PC-3 (cell line): Measurements from ENCODE around the gene C16orf86. TPM values are rescaled to one million over a fixed set of nuclear protein-coding genes. Genes with fewer than 3 reads are reported as not detected.

Experiments
- ATAC-seq: fragments of 200-7000 bp; cut with Tn5 transposase; 2 replicates; pipeline ENCODE4 v1.9.1; 2020; ENCODE audit warnings: mild to moderate bottlenecking, moderate library complexity
- BruUV-seq: library from RNA; stranded (reverse); fragments of 400-500 nt; replicated peaks from 2 replicates; lab custom pipeline; 2021; lab: Mats Ljungman, UMichigan
- CTCF ChIA-PET: fragments of 300-600 bp; sonication (Branson Sonifier 250); formaldehyde crosslinking; loops from one replicate; lab custom pipeline; 2022; ENCODE audit warnings: antibody characterized with exemption; lab: Charles Lee
- POLR2A ChIA-PET: fragments of 300-600 bp; sonication (Branson Sonifier 250); formaldehyde crosslinking; loops from one replicate; lab custom pipeline; 2022; ENCODE audit warnings: antibody characterized with exemption; ENCODE audit not compliant: unreplicated experiment; lab: Charles Lee
- DNase-seq: peaks from one replicate; pipeline ENCODE4 v3.0.0-alpha.2; 2015
- H2AFZ ChIP-seq: fragments of 300-600 bp; sonication (generic); 2 replicates; pipeline ENCODE4 v1.6.0; 2016; ENCODE audit warnings: antibody characterized with exemption, low read length
- H3F3A ChIP-seq: fragments of 300-600 bp; sonication (generic); one replicate; pipeline ENCODE4 v1.6.0; 2017; ENCODE audit warnings: antibody characterized with exemption, low read length, control low read depth, mild to moderate bottlenecking; ENCODE audit not compliant: unreplicated experiment
- H3K27ac ChIP-seq: fragments of 300-600 bp; sonication (generic); 2 replicates; pipeline ENCODE4 v1.5.1; 2016; ENCODE audit warnings: mild to moderate bottlenecking, low read length
- H3K27me3 ChIP-seq: fragments of 300-600 bp; sonication (generic); 2 replicates; pipeline ENCODE4 v1.6.1; 2016; ENCODE audit warnings: low read length, mixed read lengths
- H3K36me3 ChIP-seq: fragments of 300-600 bp; sonication (generic); 2 replicates; pipeline ENCODE4 v1.6.1; 2016; ENCODE audit warnings: low read depth, mixed run types, low read length, mixed read lengths
- H3K4me1 ChIP-seq: fragments of 300-600 bp; sonication (generic); 2 replicates; pipeline ENCODE4 v1.5.1; 2016; ENCODE audit warnings: low read length; ENCODE audit not compliant: insufficient read depth
- H3K4me2 ChIP-seq: fragments of 300-600 bp; sonication (generic); 2 replicates; pipeline ENCODE4 v1.6.0; 2016; ENCODE audit warnings: low read length
- H3K4me3 ChIP-seq: fragments of 300-600 bp; sonication (generic); 2 replicates; pipeline ENCODE4 v1.5.1; 2016; ENCODE audit warnings: mild to moderate bottlenecking, low read length, mixed read lengths
- H3K79me2 ChIP-seq: fragments of 300-600 bp; sonication (generic); 2 replicates; pipeline ENCODE4 v1.6.1; 2017; ENCODE audit warnings: low read length, mixed read lengths
- H3K9ac ChIP-seq: fragments of 300-600 bp; sonication (generic); 2 replicates; pipeline ENCODE4 v1.6.0; 2016; ENCODE audit warnings: mild to moderate bottlenecking, low read length
- H3K9me2 ChIP-seq: fragments of 300-600 bp; sonication (generic); replicated peaks from 2 replicates; pipeline ENCODE4 v1.6.1; 2016; ENCODE audit warnings: mixed run types, low read length, mixed read lengths
- H3K9me3 ChIP-seq: fragments of 300-600 bp; sonication (generic); 2 replicates; pipeline ENCODE4 v1.6.1; 2016; ENCODE audit warnings: low read length, mixed read lengths
- H4K20me1 ChIP-seq: fragments of 300-600 bp; sonication (generic); 2 replicates; pipeline ENCODE4 v1.6.1; 2016; ENCODE audit warnings: low read length, mixed read lengths
- EZH2 ChIP-seq: fragments of 300-600 bp; sonication (generic); IDR thresholded peaks from one replicate; pipeline ENCODE4 v1.6.1; 2017; ENCODE audit warnings: antibody characterized with exemption, mild to moderate bottlenecking, low read length; ENCODE audit not compliant: unreplicated experiment
- EZH2phosphoT487 ChIP-seq: fragments of 300-600 bp; sonication (generic); IDR thresholded peaks from 2 replicates; pipeline ENCODE4 v1.6.1; 2018; ENCODE audit warnings: mild to moderate bottlenecking, antibody characterized with exemption, low read length, borderline replicate concordance
- intact Hi-C: fragments of 100-400 bp; cut with micrococcal nuclease; formaldehyde crosslinking; loops from 2 replicates; pipeline ENCODE4 v1.9.0; 2023
- total RNA-seq: library from RNA; depleted of rRNA; stranded (reverse); fragments of >200 nt; gene quantifications from 2 replicates; pipeline ENCODE4 v1.2.3, GENCODE V29; 2014
- TF ChIP-seq, protein P1 (sequence below): fragments of 300-600 bp; sonication (generic); conservative IDR thresholded peaks from 2 replicates; pipeline ENCODE4 v1.5.1; 2017; ENCODE audit warnings: antibody characterized with exemption, low read depth, mild to moderate bottlenecking, low read length

C16orf86 gene
- total RNA-seq, 1 experiment from 2014 or later = not detected

DNA sequence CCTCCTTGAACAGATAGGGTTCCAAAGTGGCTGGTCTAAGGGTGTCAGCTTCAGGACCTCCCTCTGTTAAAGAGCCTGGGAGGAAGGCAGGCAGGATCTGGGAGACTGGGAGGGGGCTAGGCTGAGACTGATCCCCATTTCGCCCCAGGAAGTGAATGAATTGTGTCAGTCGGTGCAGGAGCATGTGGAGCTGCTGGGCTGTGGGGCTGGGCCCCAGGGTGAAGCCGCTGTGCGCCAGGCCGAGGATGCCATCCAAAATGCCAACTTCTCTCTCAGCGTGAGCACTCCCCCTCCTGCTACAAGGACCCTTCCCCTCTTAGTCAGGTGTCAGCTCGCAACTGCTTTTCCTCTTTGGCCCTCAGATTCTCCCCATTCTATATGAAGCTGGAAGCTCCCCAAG is 15.6 kb upstream of the C16orf86 start:
- H3K9ac ChIP-seq = no peak overlapping the region
- TF ChIP-seq, protein P1, sequence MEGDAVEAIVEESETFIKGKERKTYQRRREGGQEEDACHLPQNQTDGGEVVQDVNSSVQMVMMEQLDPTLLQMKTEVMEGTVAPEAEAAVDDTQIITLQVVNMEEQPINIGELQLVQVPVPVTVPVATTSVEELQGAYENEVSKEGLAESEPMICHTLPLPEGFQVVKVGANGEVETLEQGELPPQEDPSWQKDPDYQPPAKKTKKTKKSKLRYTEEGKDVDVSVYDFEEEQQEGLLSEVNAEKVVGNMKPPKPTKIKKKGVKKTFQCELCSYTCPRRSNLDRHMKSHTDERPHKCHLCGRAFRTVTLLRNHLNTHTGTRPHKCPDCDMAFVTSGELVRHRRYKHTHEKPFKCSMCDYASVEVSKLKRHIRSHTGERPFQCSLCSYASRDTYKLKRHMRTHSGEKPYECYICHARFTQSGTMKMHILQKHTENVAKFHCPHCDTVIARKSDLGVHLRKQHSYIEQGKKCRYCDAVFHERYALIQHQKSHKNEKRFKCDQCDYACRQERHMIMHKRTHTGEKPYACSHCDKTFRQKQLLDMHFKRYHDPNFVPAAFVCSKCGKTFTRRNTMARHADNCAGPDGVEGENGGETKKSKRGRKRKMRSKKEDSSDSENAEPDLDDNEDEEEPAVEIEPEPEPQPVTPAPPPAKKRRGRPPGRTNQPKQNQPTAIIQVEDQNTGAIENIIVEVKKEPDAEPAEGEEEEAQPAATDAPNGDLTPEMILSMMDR = no peak
- no peak for TF ChIP-seq EZH2phosphoT487
- TF ChIP-seq EZH2 = no peak
- DNase-seq (no peak), ATAC-seq (no peak)
- H3K27ac ChIP-seq = no peak overlapping the region
- no peak overlapping the region for H3K4me2 ChIP-seq
- H2AFZ ChIP-seq = no peak overlapping the region
- no peaks in the 10 kb centered on the region for H3K27me3 ChIP-seq
- CTCF ChIA-PET = no interaction called here
- no peaks in the 10 kb centered on the region for H3K79me2 ChIP-seq
- H4K20me1 ChIP-seq = no peaks in the 10 kb centered on the region
- H3K4me1 ChIP-seq = no peaks in the 10 kb centered on the region; the same call in 1 of the 2 replicates
- H3K9me3 ChIP-seq = no peaks in the 10 kb centered on the region
- no peaks in the 10 kb centered on the region for H3F3A ChIP-seq
- H3K36me3 ChIP-seq = no peaks in the 10 kb centered on the region
- H3K4me3 ChIP-seq = no peak overlapping the region
- POLR2A ChIA-PET = no interaction called here
- intact Hi-C loops = no loop called here
- H3K9me2 ChIP-seq = no peaks in the 10 kb centered on the region
- BruUV-seq = no TSS peak

DNA sequence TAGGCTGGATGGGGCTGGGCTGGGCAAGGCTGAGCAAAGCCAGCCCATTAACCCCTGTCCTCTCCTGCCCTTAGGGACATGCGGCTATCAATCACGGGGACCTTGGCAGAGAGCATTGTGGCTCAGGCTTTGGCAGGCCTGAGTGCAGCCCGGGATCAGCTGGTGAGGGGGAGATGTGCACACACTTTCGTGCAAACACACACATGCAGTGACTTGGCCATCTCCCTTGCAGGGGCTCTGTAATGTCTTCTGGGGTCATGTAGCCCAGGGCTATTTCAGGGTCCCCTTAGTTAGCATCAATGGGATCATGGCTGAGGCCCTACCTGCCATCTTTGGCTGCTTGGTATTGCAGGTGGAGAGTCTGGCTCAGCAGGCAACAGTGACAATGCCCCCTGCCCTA is 14.8 kb upstream of the C16orf86 start:
- no TSS peak for BruUV-seq
- H4K20me1 ChIP-seq = no peaks in the 10 kb centered on the region
- ATAC-seq (no peak), DNase-seq (no peak)
- no peak overlapping the region for H3K4me2 ChIP-seq
- H3K9me3 ChIP-seq = no peaks in the 10 kb centered on the region
- no peaks in the 10 kb centered on the region for H3K9me2 ChIP-seq
- intact Hi-C loops = no loop called here
- H3F3A ChIP-seq = no peaks in the 10 kb centered on the region
- H3K9ac ChIP-seq = no peak overlapping the region
- no peaks in the 10 kb centered on the region for H3K36me3 ChIP-seq
- H3K4me3 ChIP-seq = no peak overlapping the region
- H3K79me2 ChIP-seq = no peaks in the 10 kb centered on the region
- ChIA-PET POLR2A (no interaction called here), CTCF (no interaction called here)
- TF ChIP-seq, protein P1 = no peak
- TF ChIP-seq EZH2 (no peak), EZH2phosphoT487 (no peak)
- no peaks in the 10 kb centered on the region for H3K27me3 ChIP-seq
- no peaks in the 10 kb centered on the region; the same call in 1 of the 2 replicates for H3K4me1 ChIP-seq
- no peak overlapping the region for H2AFZ ChIP-seq
- H3K27ac ChIP-seq = no peak overlapping the region

DNA sequence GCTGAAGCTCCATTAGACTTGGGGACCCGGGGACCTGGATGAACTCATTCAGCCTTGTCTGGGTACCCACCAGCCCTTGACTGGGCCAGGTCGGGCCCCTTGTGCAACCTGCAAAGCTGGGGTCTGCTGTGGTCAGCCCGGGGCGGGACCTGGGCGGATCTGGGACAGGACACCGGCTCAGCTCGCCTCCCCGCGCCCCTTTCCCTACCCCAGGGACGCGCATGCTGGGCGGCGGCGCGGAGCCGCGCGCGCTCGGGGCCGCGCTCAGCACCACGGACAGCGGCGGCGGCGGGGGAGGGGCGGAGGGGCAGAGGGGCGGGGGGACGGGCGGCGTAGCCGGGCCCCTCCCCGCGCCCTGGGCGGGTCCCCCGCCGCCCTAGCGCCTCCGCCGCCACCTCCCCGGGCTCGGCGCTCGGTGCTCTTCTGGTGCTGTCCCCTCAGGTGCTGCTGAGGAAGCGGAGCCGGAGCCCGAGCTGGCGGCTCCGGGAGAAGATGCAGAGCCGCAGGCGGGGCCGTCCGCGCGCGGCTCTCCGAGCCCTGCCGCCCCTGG is 14.0 kb upstream of the C16orf86 start:
- Histone ChIP-seq H3K9me3 (no peaks in the 10 kb centered on the region), H3K9ac (no peak overlapping the region), H3K36me3 (no peaks in the 10 kb centered on the region), H3K27ac (no peak overlapping the region), H3K4me3 (peak overlapping the region; percentile 68; the same call in 1 of the 2 replicates), H3K27me3 (no peaks in the 10 kb centered on the region), H3K4me2 (peak overlapping the region; percentile 91; the same call in 1 of the 2 replicates), H4K20me1 (no peaks in the 10 kb centered on the region), H2AFZ (no peak overlapping the region), H3F3A (no peaks in the 10 kb centered on the region), H3K9me2 (no peaks in the 10 kb centered on the region), H3K79me2 (no peaks in the 10 kb centered on the region), H3K4me1 (no peaks in the 10 kb centered on the region; the same call in 1 of the 2 replicates)
- peak; percentile 69 for ATAC-seq
- TF ChIP-seq EZH2phosphoT487 = no peak
- TF ChIP-seq, protein P1 = no peak
- no peak for TF ChIP-seq EZH2
- peak; percentile 37 for DNase-seq
- ChIA-PET POLR2A (no interaction called here), CTCF (interaction anchor here (0.6 kb wide), 1 partner anchor 90 kb away, joined by 3 read pairs; the partner anchor contains the start of gene CTCF)
- BruUV-seq = no TSS peak
- intact Hi-C loops = no loop called here
